SK-N-DZ (cell line): Measurements from ENCODE around the gene IL1RAPL2.
"Not testable (repeated sequence)": the region's sequence is repeated elsewhere in the genome, so short reads cannot be mapped to it uniquely, and the experiment has no call there.

Experiments used
- DNase-seq: peaks from one replicate; pipeline ENCODE4 v3.0.0-alpha.2; 2015; ENCODE audit warnings: low spot score
- small RNA-seq, 2 experiments: library from RNA; depleted of rRNA; stranded (forward); fragments of <200 nt; gene quantifications; one replicate each; pipeline ENCODE3, GENCODE V24; 2014

IL1RAPL2 gene

DNA sequence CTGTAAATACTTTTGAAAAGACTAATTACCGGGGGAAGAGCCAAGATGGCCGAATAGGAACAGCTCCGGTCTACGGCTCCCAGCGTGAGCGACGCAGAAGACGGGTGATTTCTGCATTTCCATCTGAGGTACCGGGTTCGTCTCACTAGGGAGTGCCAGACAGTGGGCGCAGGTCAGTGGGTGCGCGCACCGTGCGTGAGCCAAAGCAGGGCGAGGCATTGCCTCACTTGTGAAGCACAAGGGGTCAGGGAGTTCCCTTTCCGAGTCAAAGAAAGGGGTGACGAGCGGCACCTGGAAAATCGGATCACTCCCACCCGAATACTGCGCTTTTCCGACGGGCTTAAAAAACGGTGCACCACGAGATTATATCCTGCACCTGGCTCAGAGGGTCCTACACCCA is 1230.9 kb downstream of the IL1RAPL2 start:
- not testable (repeated sequence) for DNase-seq

DNA sequence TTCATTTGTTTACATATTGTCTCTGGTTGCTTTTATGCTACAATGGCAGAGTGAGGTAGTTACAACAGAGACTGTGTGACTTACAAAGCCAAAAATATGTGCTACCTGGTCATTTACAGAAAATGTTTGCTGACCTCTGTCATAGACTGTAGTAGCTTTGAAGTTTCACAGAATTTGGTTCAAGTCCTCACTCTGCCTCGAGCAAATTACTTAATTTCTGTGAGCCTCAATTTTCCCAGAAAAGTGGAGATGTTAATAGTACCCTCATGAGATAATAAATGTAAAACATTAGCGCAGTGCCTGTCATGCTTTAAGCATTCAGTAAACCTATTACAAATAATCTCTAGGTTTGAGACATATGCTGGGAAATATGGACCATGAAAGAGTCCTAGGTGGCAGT is 1237.9 kb downstream of the IL1RAPL2 start:
- DNase-seq = no peak

DNA sequence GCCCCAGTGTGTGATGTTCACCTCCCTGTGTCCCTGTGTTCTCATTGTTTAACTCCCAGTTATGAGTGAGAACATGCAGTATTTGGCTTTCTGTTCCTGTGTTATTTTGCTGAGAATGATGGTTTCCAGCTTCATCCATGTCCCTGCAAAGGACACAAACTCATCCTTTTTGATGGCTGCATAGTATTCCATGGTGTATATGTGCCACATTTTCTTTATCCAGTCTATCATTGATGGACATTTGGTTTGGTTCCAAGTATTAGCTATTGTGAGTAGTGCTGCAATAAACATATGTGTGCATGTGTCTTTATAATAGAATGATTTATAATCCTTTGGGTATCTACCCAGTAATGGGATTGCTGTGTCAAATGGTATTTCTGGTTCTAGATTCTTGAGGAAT is 1239.7 kb downstream of the IL1RAPL2 start:
- DNase-seq = not testable (repeated sequence)

- DNase-seq = no peak
Measured at GRCh38 chrX:105816517-105816916, 1250.5 kb downstream of the IL1RAPL2 start.

Small RNA genes lying within 50 kb of the gene (small RNA-seq; reads per million reads assigned to genes)
- gene RNU6-207P = 0 reads per million in 2 experiments
